ENCODE data around the gene KCNH1. TPM values are rescaled to one million over a fixed set of nuclear protein-coding genes. Genes with fewer than 3 reads are reported as not detected.

KCNH1 gene
- total RNA-seq, 2 experiments from 2014 or later = not detected

DNA sequence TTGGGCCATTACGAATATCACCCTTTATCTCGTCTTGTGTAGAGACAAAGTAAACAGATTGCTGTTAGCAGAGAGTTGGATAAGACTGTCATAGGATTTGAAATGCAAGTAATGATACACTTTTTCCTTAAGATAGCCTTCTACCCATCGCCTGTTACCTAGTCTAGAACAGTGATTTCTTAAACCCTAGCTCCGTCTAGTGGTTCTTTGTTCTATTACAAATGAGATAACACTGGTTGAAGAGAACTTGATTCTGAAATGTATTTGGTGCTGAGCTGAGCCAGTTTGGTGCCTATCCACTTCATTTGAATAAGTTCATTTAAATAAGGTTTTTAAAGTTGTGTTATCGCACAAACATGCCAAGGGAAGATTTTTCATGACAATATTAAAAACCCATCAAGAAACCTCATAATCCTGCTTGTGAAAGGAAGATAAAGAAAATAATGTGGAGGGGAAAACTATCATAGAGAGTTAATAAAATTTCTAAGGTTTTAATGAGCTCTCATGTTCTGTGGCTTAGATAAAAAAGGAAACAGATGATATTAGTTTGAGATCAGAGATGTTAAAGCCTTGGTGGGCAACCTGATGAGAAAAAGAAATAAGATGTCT, 1.5 kb upstream of the KCNH1 start:
- ATAC-seq = peak; percentile 19

DNA sequence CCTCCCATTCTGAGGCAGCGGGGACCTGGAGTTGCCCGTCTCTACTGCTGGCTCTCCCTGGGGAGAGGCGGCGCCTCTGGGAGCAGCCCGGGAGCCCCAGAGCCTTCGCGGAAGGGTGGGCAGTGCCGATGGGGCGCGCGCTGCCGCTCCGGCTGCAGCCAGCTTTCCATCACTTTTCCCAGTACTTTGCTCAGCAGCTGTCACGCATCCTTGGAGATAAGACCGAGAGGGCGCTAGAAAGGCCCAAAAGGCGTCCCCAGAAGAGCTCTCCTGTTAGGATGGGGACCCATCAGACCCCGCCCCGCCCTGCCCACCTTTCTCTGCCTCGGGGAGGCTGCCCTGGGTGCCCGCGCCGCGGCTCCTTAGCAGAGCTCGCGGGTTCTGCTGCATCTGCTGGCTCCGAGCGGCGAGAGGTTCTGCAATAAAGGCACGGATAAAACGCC, 534 bp downstream of the KCNH1 start:
- Mint-ChIP-seq H3K36me3 (ENCODE audit: low read depth) (no peaks in the 10 kb centered on the region), H3K9me3 (no peaks in the 10 kb centered on the region), H3K4me3 (peak overlapping the region; percentile 59), H3K27ac (no peak overlapping the region), H3K4me1 (ENCODE audit: low read depth) (peaks cover 7% of the 10 kb centered on the region), H3K27me3 (peaks cover 30% of the 10 kb centered on the region)
- TF ChIP-seq CTCF (IDR thresholded peaks at IDR 0.05) = no peak
- ChIA-PET POLR2A (interaction anchor here (1.1 to 1.5 kb wide), 3 partner anchors 547 to 759 kb away, joined by 3 to 6 read pairs (median 4); no protein-coding TSS in a partner anchor), CTCF (interaction anchor here (0.9 to 6.2 kb wide), 40 partner anchors 9 to 728 kb away, joined by 3 to 113 read pairs (median 4); no protein-coding TSS in a partner anchor)
- ATAC-seq (peak; percentile 21), DNase-seq (peak; percentile 36)
- intact Hi-C loops (cut with micrococcal nuclease) = loop anchor here (10.0 kb wide), 1 partner anchor 729 kb away; no protein-coding TSS in a partner anchor

More for the DNA sequence above, 1.5 kb upstream of the KCNH1 start:
- Mint-ChIP-seq H3K9me3 (no peaks in the 10 kb centered on the region), H3K36me3 (ENCODE audit: low read depth) (no peaks in the 10 kb centered on the region), H3K27ac (no peak overlapping the region), H3K4me3 (no peak overlapping the region), H3K27me3 (peaks cover 42% of the 10 kb centered on the region), H3K4me1 (ENCODE audit: low read depth) (peaks cover 7% of the 10 kb centered on the region)
- CTCF ChIA-PET = interaction anchor here (0.7 to 6.2 kb wide), 12 partner anchors 10 to 730 kb away, joined by 3 to 113 read pairs (median 10); no protein-coding TSS in a partner anchor
- intact Hi-C loops (cut with micrococcal nuclease) = loop anchor here (2.0 to 10.0 kb wide), 3 partner anchors 551 to 731 kb away; no protein-coding TSS in a partner anchor
- no peak for DNase-seq
- peak; percentile 56 for TF ChIP-seq CTCF (IDR thresholded peaks at IDR 0.05)
- POLR2A ChIA-PET = no interaction called here

- CTCF ChIA-PET = interaction anchor here (0.9 to 6.2 kb wide), 18 partner anchors 9 to 728 kb away, joined by 3 to 113 read pairs (median 7); no protein-coding TSS in a partner anchor
- POLR2A ChIA-PET = interaction anchor here (1.5 kb wide), 1 partner anchor 759 kb away, joined by 4 read pairs; no protein-coding TSS in a partner anchor
- Mint-ChIP-seq H3K9me3 (no peaks in the 10 kb centered on the region), H3K36me3 (ENCODE audit: low read depth) (no peaks in the 10 kb centered on the region), H3K27ac (no peak overlapping the region), H3K4me3 (no peak overlapping the region), H3K4me1 (ENCODE audit: low read depth) (peaks cover 7% of the 10 kb centered on the region), H3K27me3 (peaks cover 29% of the 10 kb centered on the region)
- DNase-seq (no peak), ATAC-seq (no peak)
- no peak for TF ChIP-seq CTCF (IDR thresholded peaks at IDR 0.05)
- intact Hi-C loops (cut with micrococcal nuclease) = loop anchor here (10.0 kb wide), 1 partner anchor 728 kb away; no protein-coding TSS in a partner anchor
Observed at GRCh38 chr1:211132721-211133392, 1.1 kb downstream of the KCNH1 start.

DNA sequence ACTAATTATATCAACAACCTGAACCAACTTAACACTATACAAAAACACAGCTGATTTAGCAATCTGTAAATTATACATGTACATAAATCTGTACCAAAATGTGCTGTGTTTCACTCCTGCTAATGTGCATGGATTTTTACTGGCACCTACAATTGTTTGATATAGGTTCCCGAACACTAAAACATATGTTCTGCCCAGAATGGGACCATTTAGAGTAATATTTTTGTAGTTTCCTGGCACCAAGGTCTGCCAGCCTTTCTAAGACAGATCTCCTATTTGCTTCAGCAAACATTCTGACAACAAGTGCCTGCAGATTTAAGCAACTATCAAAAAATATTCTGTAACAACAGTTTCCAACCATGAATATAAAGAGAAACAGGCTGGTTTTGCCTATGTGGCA, 4.2 kb downstream of the KCNH1 start:
- ChIA-PET POLR2A (no interaction called here), CTCF (interaction anchor here (0.8 to 1.8 kb wide), 3 partner anchors 546 to 723 kb away, joined by 3 to 8 read pairs (median 4); no protein-coding TSS in a partner anchor)
- DNase-seq = no peak
- intact Hi-C loops (cut with micrococcal nuclease) = loop anchor here (10.0 kb wide), 1 partner anchor 725 kb away; no protein-coding TSS in a partner anchor
- Mint-ChIP-seq H3K4me1 (ENCODE audit: low read depth) (peaks cover 6% of the 10 kb centered on the region), H3K27me3 (peaks cover 20% of the 10 kb centered on the region), H3K4me3 (no peak overlapping the region), H3K36me3 (ENCODE audit: low read depth) (no peaks in the 10 kb centered on the region), H3K27ac (no peak overlapping the region), H3K9me3 (no peaks in the 10 kb centered on the region)
- ATAC-seq = no peak
- TF ChIP-seq CTCF (IDR thresholded peaks at IDR 0.05) = no peak

Measured in activated CD8-positive, alpha-beta T cell treated with anti-CD3 and anti-CD28 coated beads for 36 hours (primary cell).